Astrocyte of the hippocampus (primary cell): ENCODE results near the gene BABAM2.
A peak's percentile ranks its signal among the peaks of the same experiment; 100 is the strongest.
"Not testable (repeated sequence)": the region's sequence is repeated elsewhere in the genome, so short reads cannot be mapped to it uniquely, and the experiment has no call there.

Experiments used
- DNase-seq: peaks from one replicate; pipeline ENCODE4 v3.0.0; 2011; ENCODE audit warnings: low read depth, low spot score

Gene BABAM2

GRCh38 chr2:28239207-28239606, 348.7 kb downstream of the BABAM2 start:
- peak; percentile 78 for DNase-seq

GRCh38 chr2:28240937-28241336, 350.4 kb downstream of the BABAM2 start:
- DNase-seq, result no peak

GRCh38 chr2:28247290-28247689, 356.8 kb downstream of the BABAM2 start:
- DNase-seq, result no peak

GRCh38 chr2:28247734-28248133, 357.2 kb downstream of the BABAM2 start:
- DNase-seq, result no peak

- no peak for DNase-seq
Measured at GRCh38 chr2:28248511-28248910, 358.0 kb downstream of the BABAM2 start.

GRCh38 chr2:28250006-28250405, 359.5 kb downstream of the BABAM2 start:
- peak; percentile 83 for DNase-seq

GRCh38 chr2:28251337-28251736, 360.8 kb downstream of the BABAM2 start:
- DNase-seq, result no peak

GRCh38 chr2:28252311-28252710, 361.8 kb downstream of the BABAM2 start:
- DNase-seq, result no peak

- DNase-seq, result no peak
Measured at GRCh38 chr2:28253543-28253942, 363.0 kb downstream of the BABAM2 start.

- not testable (repeated sequence) for DNase-seq
Measured at GRCh38 chr2:28255231-28255630, 364.7 kb downstream of the BABAM2 start.

- no peak for DNase-seq
Measured at GRCh38 chr2:28257182-28257581, 366.7 kb downstream of the BABAM2 start.

- not testable (repeated sequence) for DNase-seq
Measured at GRCh38 chr2:28259226-28259625, 368.7 kb downstream of the BABAM2 start.

GRCh38 chr2:28263690-28264089, 373.2 kb downstream of the BABAM2 start:
- no peak for DNase-seq

- DNase-seq, result no peak
Measured at GRCh38 chr2:28267282-28267681, 376.8 kb downstream of the BABAM2 start.

- no peak for DNase-seq
Measured at GRCh38 chr2:28268386-28268785, 377.9 kb downstream of the BABAM2 start.

- DNase-seq, result peak; percentile 77
Measured at GRCh38 chr2:28269019-28269784, 378.7 kb downstream of the BABAM2 start.

- no peak for DNase-seq
Measured at GRCh38 chr2:28270456-28271152, 380.1 kb downstream of the BABAM2 start.

GRCh38 chr2:28271231-28271918, 380.8 kb downstream of the BABAM2 start:
- no peak for DNase-seq

GRCh38 chr2:28271919-28272250, 381.4 kb downstream of the BABAM2 start:
- peak; percentile 51 for DNase-seq

GRCh38 chr2:28273751-28274150, 383.2 kb downstream of the BABAM2 start:
- DNase-seq, result no peak

- peak; percentile 85 for DNase-seq
Measured at GRCh38 chr2:28274911-28275685, 384.6 kb downstream of the BABAM2 start.

GRCh38 chr2:28276076-28276618, 385.6 kb downstream of the BABAM2 start:
- peak; percentile 95 for DNase-seq
